Astrocyte (in vitro differentiated cells and primary cell): ENCODE results near the gene ERRFI1. TPM values are rescaled to one million over a fixed set of nuclear protein-coding genes. Genes with fewer than 3 reads are reported as not detected.

Experiments
- DNase-seq: peaks from one replicate; pipeline ENCODE4 v3.0.0-alpha.2; 2010; ENCODE audit warnings: low read depth
- FAIRE-seq: peaks from 2 replicates; lab custom pipeline; 2011; peaks lifted over from hg19 to GRCh38; lab: Jason Lieb, UNC
- H2AFZ ChIP-seq: 2 replicates; pipeline ENCODE4 v1.6.0; 2012; ENCODE audit warnings: low read depth, low read length, inconsistent platforms
- H3K27ac ChIP-seq: 2 replicates; pipeline ENCODE4 v1.5.1; 2011; ENCODE audit warnings: low read depth, low read length, inconsistent platforms
- H3K27me3 ChIP-seq: 2 replicates; pipeline ENCODE4 v1.6.0; 2011; ENCODE audit warnings: low read length, inconsistent platforms; ENCODE audit not compliant: insufficient read depth
- H3K36me3 ChIP-seq: 2 replicates; pipeline ENCODE4 v1.5.1; 2011; ENCODE audit warnings: low read length, inconsistent platforms; ENCODE audit not compliant: insufficient read depth
- H3K4me1 ChIP-seq: 2 replicates; pipeline ENCODE4 v1.5.1; 2011; ENCODE audit warnings: low read length, inconsistent platforms; ENCODE audit not compliant: insufficient read depth
- H3K4me2 ChIP-seq: 2 replicates; pipeline ENCODE4 v1.6.0; 2012; ENCODE audit warnings: low read length, inconsistent platforms
- H3K4me3 ChIP-seq: 2 replicates; pipeline ENCODE4 v1.5.1; 2011; ENCODE audit warnings: low read depth, mild to moderate bottlenecking, low read length, inconsistent platforms; ENCODE audit not compliant: insufficient read depth
- H3K79me2 ChIP-seq: 2 replicates; pipeline ENCODE4 v1.6.0; 2012; ENCODE audit warnings: mild to moderate bottlenecking, low read length, inconsistent platforms; ENCODE audit not compliant: insufficient read depth
- H3K9ac ChIP-seq: 2 replicates; pipeline ENCODE4 v1.6.0; 2012; ENCODE audit warnings: mild to moderate bottlenecking, low read length, inconsistent platforms
- H3K9me3 ChIP-seq: 2 replicates; pipeline ENCODE4 v1.5.1; 2012; ENCODE audit warnings: low read depth, mild to moderate bottlenecking, low read length, inconsistent platforms; ENCODE audit not compliant: insufficient read depth
- H4K20me1 ChIP-seq: 2 replicates; pipeline ENCODE4 v1.6.0; 2012; ENCODE audit warnings: low read length, inconsistent platforms; ENCODE audit not compliant: insufficient read depth
- H3K27ac Mint-ChIP-seq: one replicate; pipeline ENCODE4 v1.8.0; 2021; ENCODE audit warnings: mild to moderate bottlenecking, mixed read lengths; ENCODE audit not compliant: unreplicated experiment
- H3K27me3 Mint-ChIP-seq: one replicate; pipeline ENCODE4 v1.8.0; 2021; ENCODE audit warnings: low read depth, mixed read lengths; ENCODE audit not compliant: unreplicated experiment
- H3K36me3 Mint-ChIP-seq: one replicate; pipeline ENCODE4 v1.8.0; 2021; ENCODE audit warnings: low read depth, mixed read lengths; ENCODE audit not compliant: unreplicated experiment
- H3K4me1 Mint-ChIP-seq: one replicate; pipeline ENCODE4 v1.8.0; 2021; ENCODE audit warnings: low read depth, mixed read lengths; ENCODE audit not compliant: unreplicated experiment
- H3K4me3 Mint-ChIP-seq: one replicate; pipeline ENCODE4 v1.8.0; 2021; ENCODE audit warnings: mild to moderate bottlenecking, moderate library complexity, mixed read lengths; ENCODE audit not compliant: unreplicated experiment
- H3K9me3 Mint-ChIP-seq: one replicate; pipeline ENCODE4 v1.8.0; 2021; ENCODE audit warnings: mild to moderate bottlenecking, mixed read lengths; ENCODE audit not compliant: unreplicated experiment
- EZH2 ChIP-seq: IDR thresholded peaks from 2 replicates; pipeline ENCODE4 v1.6.1; 2012; ENCODE audit warnings: mild to moderate bottlenecking, low read length, inconsistent platforms; ENCODE audit not compliant: insufficient read depth
- total RNA-seq: library from RNA; stranded (reverse); gene quantifications from 2 replicates; pipeline ENCODE4 v1.2.1, GENCODE V29; 2021
- TF ChIP-seq, protein P1 (sequence below): IDR thresholded peaks from 2 replicates; pipeline ENCODE4 v1.5.1; 2011; ENCODE audit warnings: low read depth, mild to moderate bottlenecking, inconsistent platforms, low read length, moderate library complexity; ENCODE audit not compliant: insufficient read depth

ERRFI1 gene
- total RNA-seq, 1 donor from 2014 or later = 81.5 TPM

DNA sequence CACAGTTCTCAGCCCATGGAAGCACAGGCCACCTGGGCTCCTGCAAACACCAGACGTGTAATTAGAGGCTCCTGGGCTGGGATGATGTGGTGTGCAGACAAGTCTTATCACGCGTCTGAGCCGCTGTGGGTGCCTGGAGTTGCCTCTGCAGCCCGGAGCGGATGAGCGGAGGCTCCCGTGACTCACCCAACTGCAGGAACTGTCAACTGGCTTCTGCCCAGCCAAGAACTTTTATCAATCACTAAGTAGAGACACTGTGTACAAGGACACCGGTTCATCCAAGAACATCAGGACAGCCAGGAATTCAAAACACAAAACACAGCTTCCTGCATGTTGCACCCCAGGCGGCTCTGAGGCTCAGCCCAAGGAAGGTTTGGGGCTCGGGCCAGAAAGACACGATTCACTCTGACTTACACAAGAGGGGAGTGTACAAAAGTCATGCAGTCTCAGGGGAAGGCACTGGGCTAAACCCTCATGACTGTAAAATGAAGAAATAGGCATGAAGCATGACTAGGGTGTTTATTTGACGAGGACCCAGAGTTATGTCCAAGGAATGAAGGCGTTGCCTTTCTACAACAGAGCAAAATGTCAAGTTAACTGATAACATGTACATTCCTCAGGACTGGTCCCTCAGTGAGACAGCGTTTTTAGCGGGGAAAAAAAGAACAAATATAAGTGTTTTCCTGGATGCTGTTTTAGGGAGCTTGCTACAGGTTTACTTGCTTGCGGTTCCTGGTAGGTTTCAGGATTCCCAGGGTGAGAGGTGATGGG, 21.1 kb downstream of the ERRFI1 start:
- H3K4me1 Mint-ChIP-seq = peaks cover 25% of the 10 kb centered on the region
- peaks cover 18% of the 10 kb centered on the region for H3K4me1 ChIP-seq
- H3K9me3 ChIP-seq = no peaks in the 10 kb centered on the region
- peak overlapping the region; percentile 85 for H3K27ac Mint-ChIP-seq
- peak overlapping the region; percentile 39 for H3K9ac ChIP-seq
- peak overlapping the region; percentile 72 for H3K27ac ChIP-seq
- H3K27me3 Mint-ChIP-seq = no peaks in the 10 kb centered on the region
- FAIRE-seq (no peak), DNase-seq (peak; percentile 95)
- no peaks in the 10 kb centered on the region for H3K9me3 Mint-ChIP-seq
- H3K36me3 ChIP-seq = peaks cover 4% of the 10 kb centered on the region
- peak overlapping the region; percentile 60 for H3K4me2 ChIP-seq
- no peak for TF ChIP-seq EZH2
- TF ChIP-seq, protein P1, sequence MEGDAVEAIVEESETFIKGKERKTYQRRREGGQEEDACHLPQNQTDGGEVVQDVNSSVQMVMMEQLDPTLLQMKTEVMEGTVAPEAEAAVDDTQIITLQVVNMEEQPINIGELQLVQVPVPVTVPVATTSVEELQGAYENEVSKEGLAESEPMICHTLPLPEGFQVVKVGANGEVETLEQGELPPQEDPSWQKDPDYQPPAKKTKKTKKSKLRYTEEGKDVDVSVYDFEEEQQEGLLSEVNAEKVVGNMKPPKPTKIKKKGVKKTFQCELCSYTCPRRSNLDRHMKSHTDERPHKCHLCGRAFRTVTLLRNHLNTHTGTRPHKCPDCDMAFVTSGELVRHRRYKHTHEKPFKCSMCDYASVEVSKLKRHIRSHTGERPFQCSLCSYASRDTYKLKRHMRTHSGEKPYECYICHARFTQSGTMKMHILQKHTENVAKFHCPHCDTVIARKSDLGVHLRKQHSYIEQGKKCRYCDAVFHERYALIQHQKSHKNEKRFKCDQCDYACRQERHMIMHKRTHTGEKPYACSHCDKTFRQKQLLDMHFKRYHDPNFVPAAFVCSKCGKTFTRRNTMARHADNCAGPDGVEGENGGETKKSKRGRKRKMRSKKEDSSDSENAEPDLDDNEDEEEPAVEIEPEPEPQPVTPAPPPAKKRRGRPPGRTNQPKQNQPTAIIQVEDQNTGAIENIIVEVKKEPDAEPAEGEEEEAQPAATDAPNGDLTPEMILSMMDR = no peak
- H3K4me3 Mint-ChIP-seq = peak overlapping the region; percentile 47
- H3K36me3 Mint-ChIP-seq = peaks cover 5% of the 10 kb centered on the region
- H4K20me1 ChIP-seq = peaks cover 21% of the 10 kb centered on the region
- H2AFZ ChIP-seq = no peak overlapping the region
- H3K4me3 ChIP-seq = peak overlapping the region; percentile 0
- no peaks in the 10 kb centered on the region for H3K27me3 ChIP-seq
- peaks cover 6% of the 10 kb centered on the region for H3K79me2 ChIP-seq

DNA sequence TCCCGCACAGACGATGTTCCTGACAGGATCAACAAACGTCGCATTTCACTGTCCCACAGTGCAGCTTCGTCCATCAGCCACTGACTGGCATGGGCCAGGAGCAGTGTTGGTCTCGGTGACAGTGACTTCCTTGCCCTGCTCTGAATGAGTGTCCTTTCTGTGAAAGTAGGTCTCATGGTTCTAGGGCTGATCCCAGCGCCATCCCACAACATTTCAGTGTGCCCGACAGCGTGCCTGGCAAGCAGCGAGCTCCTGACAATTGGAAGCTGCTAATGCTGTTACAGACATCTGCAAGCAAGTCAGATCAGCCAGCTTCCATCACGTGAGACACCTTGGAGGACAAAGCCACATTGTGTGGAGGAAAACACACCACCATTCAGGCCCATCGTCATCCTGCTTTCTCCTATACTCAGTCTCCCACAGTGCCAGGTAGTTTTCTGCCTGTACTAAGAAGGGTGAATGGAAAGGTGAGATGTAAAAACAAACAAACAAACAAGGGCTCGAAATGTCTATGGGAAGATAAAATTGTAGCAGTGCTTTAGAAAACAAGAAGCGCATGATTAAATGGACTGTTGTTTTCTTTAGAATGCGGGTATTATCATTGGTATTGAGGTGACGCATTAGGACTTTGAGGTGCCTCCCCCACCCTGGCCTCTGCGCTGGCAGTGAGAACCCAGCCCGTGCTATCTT, 21.9 kb downstream of the ERRFI1 start:
- DNase-seq = no peak
- peak overlapping the region; percentile 85 for H3K27ac Mint-ChIP-seq

More for the DNA sequence above, 21.9 kb downstream of the ERRFI1 start:
- H3K4me2 ChIP-seq = peak overlapping the region; percentile 60
- no peaks in the 10 kb centered on the region for H3K27me3 ChIP-seq
- no peaks in the 10 kb centered on the region for H3K79me2 ChIP-seq
- no peak overlapping the region for H2AFZ ChIP-seq
- Mint-ChIP-seq H3K36me3 (peaks cover 3% of the 10 kb centered on the region), H3K4me3 (no peak overlapping the region), H3K9me3 (no peaks in the 10 kb centered on the region), H3K4me1 (peaks cover 25% of the 10 kb centered on the region), H3K27me3 (no peaks in the 10 kb centered on the region)
- H3K4me3 ChIP-seq = no peak overlapping the region
- H3K27ac ChIP-seq = peak overlapping the region; percentile 72
- peaks cover 14% of the 10 kb centered on the region for H4K20me1 ChIP-seq
- H3K9ac ChIP-seq = peak overlapping the region; percentile 39
- TF ChIP-seq, protein P1 = no peak
- no peak for TF ChIP-seq EZH2
- peaks cover 18% of the 10 kb centered on the region for H3K4me1 ChIP-seq
- no peaks in the 10 kb centered on the region for H3K9me3 ChIP-seq
- FAIRE-seq = no peak
- H3K36me3 ChIP-seq = peaks cover 2% of the 10 kb centered on the region
